Measurements from ENCODE around the gene MXD3. TPM values are rescaled to one million over a fixed set of nuclear protein-coding genes. Genes with fewer than 3 reads are reported as not detected.

The MXD3 gene
- total and polyA plus RNA-seq, 7 donors: 0.80 to 4.2 (median 2.3) TPM

GRCh38 chr5:177358370-177358819 is 46.7 kb upstream of the MXD3 start:
- Histone ChIP-seq H3K27me3 (ENCODE audit: insufficient read depth in 3 of 3, low read length in 2 of 3) (no peaks in the 10 kb centered on the region), H3K9me3 (no peaks in the 10 kb centered on the region), H3K4me1 (peaks cover 18% of the 10 kb centered on the region), H3K27ac (no peak overlapping the region), H3K36me3 (ENCODE audit: insufficient read depth in 1 of 2, low read depth in 1 of 2) (no peaks in the 10 kb centered on the region), H3K4me3 (peak overlapping the region; percentile 53)
- DNase-seq (no peak), ATAC-seq (peak; percentile 10 to 53 (median 18))
- WGBS, 3 donors: 5 to 17% (median 11%) methylated on average over 5 of the region's 5 CpGs
- intact Hi-C loops (cut with DNase I): no loop called here
- no peak for TF ChIP-seq CTCF (IDR thresholded peaks at IDR 0.05)

GRCh38 chr5:177357459-177358351 is 46.0 kb upstream of the MXD3 start, which contains the start of gene RGS14:
Gene RGS14 (plus strand): TSS chr5:177357924. CDS start chr5:177358025, 101 bp downstream.
- Histone ChIP-seq H3K27me3 (ENCODE audit: insufficient read depth in 3 of 3, low read length in 2 of 3) (no peaks in the 10 kb centered on the region), H3K36me3 (ENCODE audit: insufficient read depth in 1 of 2, low read depth in 1 of 2) (no peaks in the 10 kb centered on the region), H3K4me3 (peak within 1 kb of the TSS; percentile 53), H3K9me3 (no peaks in the 10 kb centered on the region), H3K27ac (no peak within 1 kb of the TSS), H3K4me1 (peaks cover 14% of the 10 kb centered on the region)
- ATAC-seq (peak; percentile 37 to 52 (median 38)), DNase-seq (peak; percentile 35 to 54)
- no peak for TF ChIP-seq CTCF (IDR thresholded peaks at IDR 0.05)
- intact Hi-C loops (cut with DNase I): no loop called here
- WGBS, 3 donors: 31 to 45% (median 37%) methylated on average over 32 to 37 of the region's 37 CpGs

GRCh38 chr5:177357146-177357458 is 45.4 kb upstream of the MXD3 start:
- DNase-seq (no peak), ATAC-seq (no peak)
- 74 to 94% (median 87%) methylated on average over 5 of the region's 5 CpGs for WGBS, 3 donors
- Histone ChIP-seq H3K4me3 (no peak overlapping the region), H3K27me3 (ENCODE audit: insufficient read depth in 3 of 3, low read length in 2 of 3) (no peaks in the 10 kb centered on the region), H3K4me1 (peaks cover 13% of the 10 kb centered on the region), H3K36me3 (ENCODE audit: insufficient read depth in 1 of 2, low read depth in 1 of 2) (no peaks in the 10 kb centered on the region), H3K9me3 (no peaks in the 10 kb centered on the region), H3K27ac (no peak overlapping the region)
- TF ChIP-seq CTCF (IDR thresholded peaks at IDR 0.05): no peak
- intact Hi-C loops (cut with DNase I): no loop called here

- intact Hi-C loops (cut with DNase I): no loop called here
- no peaks in the 10 kb centered on the region for H3K9me3 ChIP-seq
These were observed 45.0 kb upstream of the MXD3 start for GRCh38 chr5:177356746-177357145.

More at GRCh38 chr5:177356746-177357145, 45.0 kb upstream of the MXD3 start:
- ATAC-seq (no peak), DNase-seq (no peak)
- H3K27me3 ChIP-seq (ENCODE audit: insufficient read depth in 3 of 3, low read length in 2 of 3): no peaks in the 10 kb centered on the region
- WGBS, 3 donors: 49 to 62% (median 62%) methylated on average over 3 of the region's 3 CpGs
- no peak overlapping the region for H3K27ac ChIP-seq
- no peak overlapping the region for H3K4me3 ChIP-seq
- H3K4me1 ChIP-seq: peaks cover 13% of the 10 kb centered on the region
- H3K36me3 ChIP-seq (ENCODE audit: insufficient read depth in 1 of 2, low read depth in 1 of 2): no peaks in the 10 kb centered on the region
- no peak for TF ChIP-seq CTCF (IDR thresholded peaks at IDR 0.05)

Measured in psoas muscle (tissue), 8 donors.